ENCODE results near the gene CEBPB.

Gene CEBPB

GRCh38 chr20:50230871-50231560, 40.4 kb downstream of the CEBPB start:
- no peak for DNase-seq

- DNase-seq: no peak
Measured at GRCh38 chr20:50231854-50232253, 41.2 kb downstream of the CEBPB start.

- no peak for DNase-seq
Measured at GRCh38 chr20:50232651-50233324, 42.2 kb downstream of the CEBPB start.

- DNase-seq: no peak
Measured at GRCh38 chr20:50233325-50234212, 42.9 kb downstream of the CEBPB start.

- DNase-seq: no peak
Measured at GRCh38 chr20:50234288-50234687, 43.7 kb downstream of the CEBPB start.

- DNase-seq: no peak
Measured at GRCh38 chr20:50237349-50237748, 46.7 kb downstream of the CEBPB start.

GRCh38 chr20:50238081-50238800, 47.6 kb downstream of the CEBPB start:
- no peak for DNase-seq

GRCh38 chr20:50240092-50240491, 49.5 kb downstream of the CEBPB start:
- no peak for DNase-seq

- DNase-seq: no peak
Measured at GRCh38 chr20:50242178-50242514, 51.5 kb downstream of the CEBPB start.

Measured in activated CD4-positive, alpha-beta T cell treated with anti-CD3 and anti-CD28 coated beads for 4 hours (primary cell).